ENCODE results near the gene NTRK2. TPM values are rescaled to one million over a fixed set of nuclear protein-coding genes. Genes with fewer than 3 reads are reported as not detected.
A peak's percentile ranks its signal among the peaks of the same experiment; 100 is the strongest.

Gene NTRK2
- total and polyA plus RNA-seq, 2 experiments from 2014 or later: 0.03 TPM; not detected in 1

DNA sequence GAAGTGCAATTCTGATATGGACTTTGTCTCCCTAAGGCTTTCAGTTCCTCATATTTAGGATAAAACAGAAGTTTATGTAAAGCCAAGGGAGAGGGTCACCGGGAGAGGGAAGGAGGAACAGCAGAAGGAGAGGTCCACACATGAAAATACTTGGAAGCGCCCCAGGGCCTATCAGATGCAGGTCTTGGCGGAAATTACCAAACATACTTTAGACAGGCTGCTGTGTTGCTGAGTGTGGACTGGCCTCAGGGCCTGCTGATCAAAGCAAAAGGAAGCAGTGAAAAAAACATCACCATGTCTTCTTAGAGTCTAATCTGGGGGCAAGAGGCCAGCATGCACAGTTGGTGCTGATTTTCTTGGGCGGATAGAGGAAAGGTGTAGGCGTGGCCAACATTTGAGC lies 14.1 kb upstream of the NTRK2 start:
- H3K4me3 Mint-ChIP-seq: no peak overlapping the region
- no peak overlapping the region for H3K4me3 ChIP-seq
- peak overlapping the region; percentile 34; the same call in 1 of the 2 replicates for H2AFZ ChIP-seq
- peaks cover under 1% of the 10 kb centered on the region for H3K27me3 Mint-ChIP-seq (ENCODE audit: insufficient read depth, low read depth, poor library complexity)
- H3K9me3 Mint-ChIP-seq: no peaks in the 10 kb centered on the region; the same call in 2 of the 3 replicates
- no peaks in the 10 kb centered on the region for H3K36me3 Mint-ChIP-seq (ENCODE audit: low read depth)
- no peak overlapping the region for H3K27ac ChIP-seq (ENCODE audit: low read depth)
- no peaks in the 10 kb centered on the region for H3K27me3 ChIP-seq (ENCODE audit: insufficient read depth)
- no peaks in the 10 kb centered on the region; the same call in 1 of the 2 replicates for H4K20me1 ChIP-seq (replicated peaks; ENCODE audit: insufficient read depth)
- H3K4me1 Mint-ChIP-seq: no peaks in the 10 kb centered on the region
- ATAC-seq: no peak
- H3K79me2 ChIP-seq (replicated peaks; ENCODE audit: insufficient read depth): no peaks in the 10 kb centered on the region
- H3K4me1 ChIP-seq (ENCODE audit: insufficient read depth): no peaks in the 10 kb centered on the region
- no peaks in the 10 kb centered on the region for H3F3A ChIP-seq (replicated peaks; ENCODE audit: low read depth)
- no peaks in the 10 kb centered on the region for H3K36me3 ChIP-seq (ENCODE audit: insufficient read depth)
- H3K9me2 ChIP-seq (ENCODE audit: insufficient read depth): 0 out of 2 replicates have a peak, but pooled peaks cover 9% of the 10 kb centered on the region
- H3K4me2 ChIP-seq: no peak overlapping the region
- no peak overlapping the region for H3K27ac Mint-ChIP-seq
- no peak for DNase-seq (ENCODE audit: low spot score)
- TF ChIP-seq, protein P1, sequence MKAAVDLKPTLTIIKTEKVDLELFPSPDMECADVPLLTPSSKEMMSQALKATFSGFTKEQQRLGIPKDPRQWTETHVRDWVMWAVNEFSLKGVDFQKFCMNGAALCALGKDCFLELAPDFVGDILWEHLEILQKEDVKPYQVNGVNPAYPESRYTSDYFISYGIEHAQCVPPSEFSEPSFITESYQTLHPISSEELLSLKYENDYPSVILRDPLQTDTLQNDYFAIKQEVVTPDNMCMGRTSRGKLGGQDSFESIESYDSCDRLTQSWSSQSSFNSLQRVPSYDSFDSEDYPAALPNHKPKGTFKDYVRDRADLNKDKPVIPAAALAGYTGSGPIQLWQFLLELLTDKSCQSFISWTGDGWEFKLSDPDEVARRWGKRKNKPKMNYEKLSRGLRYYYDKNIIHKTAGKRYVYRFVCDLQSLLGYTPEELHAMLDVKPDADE (IDR thresholded peaks at IDR 0.05): no peak
- no peak for TF ChIP-seq EZH2 (IDR thresholded peaks at IDR 0.05; ENCODE audit: low read depth, unreplicated experiment)
- TF ChIP-seq POLR2AphosphoS5 (IDR thresholded peaks at IDR 0.05; ENCODE audit: low read depth): no peak
- TF ChIP-seq STAT1 (IDR thresholded peaks at IDR 0.05; ENCODE audit: unreplicated experiment): no peak
- TF ChIP-seq CREB1 (CRISPR knock-in tag; IDR thresholded peaks at IDR 0.05; ENCODE audit: low read depth): no peak
- TF ChIP-seq ZNF462 (CRISPR knock-in tag; IDR thresholded peaks at IDR 0.05): no peak
- TF ChIP-seq ZNF331 (CRISPR knock-in tag; IDR thresholded peaks at IDR 0.05; ENCODE audit: low read depth): no peak

Data from GM23338 (cell line).